ENCODE results near the gene C17orf50. TPM values are rescaled to one million over a fixed set of nuclear protein-coding genes. Genes with fewer than 3 reads are reported as not detected.
"Not testable (repeated sequence)": the region's sequence is repeated elsewhere in the genome, so short reads cannot be mapped to it uniquely, and the experiment has no call there.

Gene C17orf50
- total RNA-seq, 1 experiment from 2014 or later = not detected

DNA sequence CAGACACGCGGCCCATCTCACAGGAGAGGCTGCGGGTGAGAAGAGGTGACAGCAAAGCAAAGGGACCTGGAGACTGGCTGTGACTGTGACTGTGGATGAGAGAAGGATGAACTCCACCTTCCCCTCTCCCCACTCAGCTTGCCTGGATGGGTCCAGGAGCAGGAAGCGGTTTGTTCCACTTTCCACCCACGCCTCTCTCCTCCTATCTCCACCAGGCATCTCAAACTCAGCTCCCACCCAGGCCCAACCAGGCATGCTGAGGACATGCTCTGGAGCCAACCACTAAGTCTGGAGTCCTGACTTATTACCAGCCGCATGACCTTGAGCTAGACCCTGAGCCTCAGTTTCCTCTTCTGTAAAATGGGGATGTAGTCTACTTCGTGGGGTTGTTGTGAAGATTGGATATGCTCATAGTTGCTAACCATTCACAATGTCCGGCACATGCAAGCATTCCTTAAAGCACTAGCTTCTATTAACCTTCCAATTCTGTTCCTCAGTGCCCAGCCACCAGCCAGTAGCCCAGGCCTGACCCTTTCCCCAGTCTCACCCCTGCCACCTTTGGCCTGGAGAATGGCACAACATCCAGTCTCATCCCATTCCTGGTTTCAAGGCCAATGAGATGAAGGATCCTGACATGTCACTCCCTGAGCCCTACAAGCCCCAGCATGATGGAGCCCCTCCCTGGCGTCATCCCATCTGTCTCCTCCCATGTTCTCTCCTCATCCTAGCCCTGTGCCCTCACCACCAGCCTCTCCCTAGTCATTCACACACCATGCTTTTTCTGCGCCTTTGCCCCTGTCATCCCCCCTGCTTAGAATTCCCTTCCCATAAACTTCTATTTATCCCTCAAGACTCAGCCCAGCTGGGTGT is 9.9 kb upstream of the C17orf50 start:
- Histone ChIP-seq H3K36me3 (ENCODE audit: low read depth, low read length) (no peaks in the 10 kb centered on the region), H3K9me2 (replicated peaks; ENCODE audit: low read length) (no peaks in the 10 kb centered on the region), H3K4me3 (ENCODE audit: low read length) (no peak overlapping the region), H3K9me3 (ENCODE audit: low read length) (no peaks in the 10 kb centered on the region), H3K27me3 (ENCODE audit: low read length) (no peaks in the 10 kb centered on the region), H4K20me1 (ENCODE audit: low read length) (no peaks in the 10 kb centered on the region), H3F3A (ENCODE audit: low read length, unreplicated experiment) (no peaks in the 10 kb centered on the region), H2AFZ (ENCODE audit: low read length) (no peak overlapping the region), H3K4me2 (ENCODE audit: low read length) (no peak overlapping the region), H3K27ac (ENCODE audit: low read length) (no peak overlapping the region), H3K4me1 (ENCODE audit: insufficient read depth, low read length) (no peaks in the 10 kb centered on the region), H3K79me2 (ENCODE audit: low read length) (no peaks in the 10 kb centered on the region), H3K9ac (ENCODE audit: low read length) (no peak overlapping the region)
- CTCF ChIA-PET = no interaction called here
- TF ChIP-seq, protein P1, sequence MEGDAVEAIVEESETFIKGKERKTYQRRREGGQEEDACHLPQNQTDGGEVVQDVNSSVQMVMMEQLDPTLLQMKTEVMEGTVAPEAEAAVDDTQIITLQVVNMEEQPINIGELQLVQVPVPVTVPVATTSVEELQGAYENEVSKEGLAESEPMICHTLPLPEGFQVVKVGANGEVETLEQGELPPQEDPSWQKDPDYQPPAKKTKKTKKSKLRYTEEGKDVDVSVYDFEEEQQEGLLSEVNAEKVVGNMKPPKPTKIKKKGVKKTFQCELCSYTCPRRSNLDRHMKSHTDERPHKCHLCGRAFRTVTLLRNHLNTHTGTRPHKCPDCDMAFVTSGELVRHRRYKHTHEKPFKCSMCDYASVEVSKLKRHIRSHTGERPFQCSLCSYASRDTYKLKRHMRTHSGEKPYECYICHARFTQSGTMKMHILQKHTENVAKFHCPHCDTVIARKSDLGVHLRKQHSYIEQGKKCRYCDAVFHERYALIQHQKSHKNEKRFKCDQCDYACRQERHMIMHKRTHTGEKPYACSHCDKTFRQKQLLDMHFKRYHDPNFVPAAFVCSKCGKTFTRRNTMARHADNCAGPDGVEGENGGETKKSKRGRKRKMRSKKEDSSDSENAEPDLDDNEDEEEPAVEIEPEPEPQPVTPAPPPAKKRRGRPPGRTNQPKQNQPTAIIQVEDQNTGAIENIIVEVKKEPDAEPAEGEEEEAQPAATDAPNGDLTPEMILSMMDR (conservative IDR thresholded peaks at IDR 0.05; ENCODE audit: low read depth, low read length) = no peak
- TF ChIP-seq EZH2 (IDR thresholded peaks at IDR 0.05; ENCODE audit: low read length, unreplicated experiment) (no peak), EZH2phosphoT487 (IDR thresholded peaks at IDR 0.05; ENCODE audit: borderline replicate concordance, low read length) (no peak)
- DNase-seq (no peak), ATAC-seq (no peak)
- intact Hi-C loops (cut with micrococcal nuclease) = no loop called here
- POLR2A ChIA-PET (ENCODE audit: unreplicated experiment) = no interaction called here
- no TSS peak for BruUV-seq (replicated peaks)

DNA sequence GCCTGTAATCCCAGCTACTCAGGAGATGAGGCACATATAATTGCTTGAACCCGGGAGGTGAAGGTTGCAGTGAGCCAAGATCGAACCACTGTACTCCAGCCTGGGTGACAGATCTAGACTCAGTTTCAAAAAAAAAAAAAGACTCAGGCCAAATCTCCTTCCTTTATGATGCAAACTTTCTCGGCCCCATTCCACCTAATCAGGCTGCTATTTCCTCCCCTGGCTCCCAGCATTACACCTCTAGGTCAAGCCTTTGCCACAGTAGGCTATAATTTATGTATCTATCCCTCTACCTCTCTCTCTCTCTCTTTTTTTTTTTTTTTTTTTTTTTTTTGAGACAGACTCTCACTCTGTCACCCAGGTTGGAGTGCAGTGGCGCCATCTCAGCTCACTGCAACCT is 9.1 kb upstream of the C17orf50 start:
- intact Hi-C loops (cut with micrococcal nuclease); H3K27ac ChIP-seq (ENCODE audit: low read length); H3K27me3 ChIP-seq (ENCODE audit: low read length); H3K9me3 ChIP-seq (ENCODE audit: low read length); H3K4me3 ChIP-seq (ENCODE audit: low read length); H3F3A ChIP-seq (ENCODE audit: low read length, unreplicated experiment); H4K20me1 ChIP-seq (ENCODE audit: low read length); BruUV-seq (replicated peaks); H3K9ac ChIP-seq (ENCODE audit: low read length); ATAC-seq; H3K4me1 ChIP-seq (ENCODE audit: insufficient read depth, low read length); H3K9me2 ChIP-seq (replicated peaks; ENCODE audit: low read length); H3K4me2 ChIP-seq (ENCODE audit: low read length); H3K79me2 ChIP-seq (ENCODE audit: low read length); H2AFZ ChIP-seq (ENCODE audit: low read length); DNase-seq; CTCF ChIA-PET; POLR2A ChIA-PET (ENCODE audit: unreplicated experiment); H3K36me3 ChIP-seq (ENCODE audit: low read depth, low read length): not testable (repeated sequence)

DNA sequence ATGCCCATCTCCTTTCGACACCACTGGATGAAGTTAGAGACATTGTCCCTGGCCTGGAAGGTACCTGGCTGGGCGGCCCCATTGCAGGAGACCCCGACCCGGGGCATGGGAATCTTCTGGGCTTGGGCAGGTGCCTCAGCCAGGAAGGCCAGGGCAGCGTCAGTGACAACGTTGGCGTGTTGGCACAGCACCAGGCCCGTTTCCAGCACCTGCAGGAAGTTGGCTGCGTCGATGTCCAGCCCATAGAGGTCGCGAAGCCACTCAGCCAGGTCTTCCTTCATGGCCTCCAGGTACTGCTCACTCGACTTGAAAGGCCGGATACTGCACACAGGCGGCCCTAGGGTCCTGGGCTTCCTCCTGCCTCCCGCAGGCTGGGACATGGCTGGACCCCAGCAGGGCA is 8.2 kb upstream of the C17orf50 start:
- Histone ChIP-seq H3K79me2 (ENCODE audit: low read length) (no peaks in the 10 kb centered on the region), H3K9me2 (replicated peaks; ENCODE audit: low read length) (no peaks in the 10 kb centered on the region), H3K27ac (ENCODE audit: low read length) (no peak overlapping the region), H3K9ac (ENCODE audit: low read length) (no peak overlapping the region), H4K20me1 (ENCODE audit: low read length) (no peaks in the 10 kb centered on the region), H3F3A (ENCODE audit: low read length, unreplicated experiment) (no peaks in the 10 kb centered on the region), H3K27me3 (ENCODE audit: low read length) (no peaks in the 10 kb centered on the region), H2AFZ (ENCODE audit: low read length) (no peak overlapping the region), H3K36me3 (ENCODE audit: low read depth, low read length) (no peaks in the 10 kb centered on the region), H3K9me3 (ENCODE audit: low read length) (no peaks in the 10 kb centered on the region), H3K4me1 (ENCODE audit: insufficient read depth, low read length) (no peaks in the 10 kb centered on the region), H3K4me3 (ENCODE audit: low read length) (no peak overlapping the region), H3K4me2 (ENCODE audit: low read length) (no peak overlapping the region)
- intact Hi-C loops (cut with micrococcal nuclease) = no loop called here
- ChIA-PET CTCF (no interaction called here), POLR2A (ENCODE audit: unreplicated experiment) (no interaction called here)
- no TSS peak for BruUV-seq (replicated peaks)
- TF ChIP-seq, protein P1 (conservative IDR thresholded peaks at IDR 0.05; ENCODE audit: low read depth, low read length) = no peak
- TF ChIP-seq EZH2phosphoT487 (IDR thresholded peaks at IDR 0.05; ENCODE audit: borderline replicate concordance, low read length) (no peak), EZH2 (IDR thresholded peaks at IDR 0.05; ENCODE audit: low read length, unreplicated experiment) (no peak)
- DNase-seq = no peak
- ATAC-seq = no peak

Measured in PC-3 (cell line).